ENCODE results near the gene TNFRSF8.

DNA sequence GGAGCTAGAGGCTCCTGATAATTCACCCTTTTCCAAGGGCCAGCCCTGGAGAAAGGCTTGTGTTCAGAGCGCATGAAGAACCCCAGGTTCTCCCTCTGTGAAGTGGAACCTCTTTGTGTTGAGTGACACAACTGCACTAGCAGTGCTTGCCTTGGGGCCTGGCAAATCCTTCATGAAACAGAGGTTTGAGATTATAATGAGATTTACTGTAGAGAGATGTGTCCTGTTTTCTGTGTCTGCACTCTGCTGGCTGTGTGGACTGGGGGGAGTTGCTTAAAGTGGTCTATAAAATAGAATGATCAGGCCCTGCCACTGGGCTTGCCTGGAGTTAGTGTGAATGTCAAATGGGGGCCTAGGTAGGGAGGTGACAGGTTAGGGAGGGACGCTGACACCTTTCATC lies 92.2 kb downstream of the TNFRSF8 start:
- TF ChIP-seq, protein P1, sequence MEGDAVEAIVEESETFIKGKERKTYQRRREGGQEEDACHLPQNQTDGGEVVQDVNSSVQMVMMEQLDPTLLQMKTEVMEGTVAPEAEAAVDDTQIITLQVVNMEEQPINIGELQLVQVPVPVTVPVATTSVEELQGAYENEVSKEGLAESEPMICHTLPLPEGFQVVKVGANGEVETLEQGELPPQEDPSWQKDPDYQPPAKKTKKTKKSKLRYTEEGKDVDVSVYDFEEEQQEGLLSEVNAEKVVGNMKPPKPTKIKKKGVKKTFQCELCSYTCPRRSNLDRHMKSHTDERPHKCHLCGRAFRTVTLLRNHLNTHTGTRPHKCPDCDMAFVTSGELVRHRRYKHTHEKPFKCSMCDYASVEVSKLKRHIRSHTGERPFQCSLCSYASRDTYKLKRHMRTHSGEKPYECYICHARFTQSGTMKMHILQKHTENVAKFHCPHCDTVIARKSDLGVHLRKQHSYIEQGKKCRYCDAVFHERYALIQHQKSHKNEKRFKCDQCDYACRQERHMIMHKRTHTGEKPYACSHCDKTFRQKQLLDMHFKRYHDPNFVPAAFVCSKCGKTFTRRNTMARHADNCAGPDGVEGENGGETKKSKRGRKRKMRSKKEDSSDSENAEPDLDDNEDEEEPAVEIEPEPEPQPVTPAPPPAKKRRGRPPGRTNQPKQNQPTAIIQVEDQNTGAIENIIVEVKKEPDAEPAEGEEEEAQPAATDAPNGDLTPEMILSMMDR (IDR thresholded peaks at IDR 0.05; ENCODE audit: low read depth, low read length, poor library complexity, severe bottlenecking) = no peak
- TF ChIP-seq EZH2phosphoT487 (IDR thresholded peaks at IDR 0.05; ENCODE audit: borderline replicate concordance, low read length) = no peak
